Activated CD4-positive, alpha-beta T cell treated with anti-CD3 and anti-CD28 coated beads for 48 hours (primary cell): ENCODE results near the gene HEG1.
"Not testable (repeated sequence)": the region's sequence is repeated elsewhere in the genome, so short reads cannot be mapped to it uniquely, and the experiment has no call there.

Experiments used
- DNase-seq: peaks from one replicate; pipeline ENCODE4 v3.0.0-alpha.2; 2020

HEG1 gene

GRCh38 chr3:124982855-124983254 is 72.9 kb downstream of the HEG1 start:
- no peak for DNase-seq

GRCh38 chr3:124981472-124981871 is 74.3 kb downstream of the HEG1 start:
- no peak for DNase-seq

- no peak for DNase-seq
These were observed 77.2 kb downstream of the HEG1 start for GRCh38 chr3:124978627-124979026.

GRCh38 chr3:124976383-124976782 is 79.4 kb downstream of the HEG1 start:
- DNase-seq, result no peak

GRCh38 chr3:124974691-124975090 is 81.1 kb downstream of the HEG1 start:
- no peak for DNase-seq

- DNase-seq, result no peak
These were observed 82.5 kb downstream of the HEG1 start for GRCh38 chr3:124973290-124973689.

GRCh38 chr3:124972457-124972856 is 83.3 kb downstream of the HEG1 start:
- no peak for DNase-seq

GRCh38 chr3:124969963-124970722 is 85.7 kb downstream of the HEG1 start:
- no peak for DNase-seq

- no peak for DNase-seq
These were observed 86.6 kb downstream of the HEG1 start for GRCh38 chr3:124969190-124969589.

- no peak for DNase-seq
These were observed 87.8 kb downstream of the HEG1 start for GRCh38 chr3:124967964-124968363.

- DNase-seq, result no peak
These were observed 89.0 kb downstream of the HEG1 start for GRCh38 chr3:124966521-124967445.

GRCh38 chr3:124965413-124965812 is 90.4 kb downstream of the HEG1 start:
- DNase-seq, result no peak

- DNase-seq, result no peak
These were observed 91.4 kb downstream of the HEG1 start for GRCh38 chr3:124964387-124964786.

- DNase-seq, result no peak
These were observed 92.0 kb downstream of the HEG1 start for GRCh38 chr3:124963755-124964154.

GRCh38 chr3:124962403-124962940 is 93.3 kb downstream of the HEG1 start:
- DNase-seq, result no peak

GRCh38 chr3:124960698-124961097 is 95.1 kb downstream of the HEG1 start:
- DNase-seq, result no peak

- DNase-seq, result no peak
These were observed 95.7 kb downstream of the HEG1 start for GRCh38 chr3:124960105-124960504.

GRCh38 chr3:124957951-124958350 is 97.8 kb downstream of the HEG1 start:
- DNase-seq, result not testable (repeated sequence)

- no peak for DNase-seq
These were observed 103.4 kb downstream of the HEG1 start for GRCh38 chr3:124952282-124952855.

- DNase-seq, result no peak
These were observed 104.1 kb downstream of the HEG1 start for GRCh38 chr3:124951511-124952281.

- DNase-seq, result no peak
These were observed 105.8 kb downstream of the HEG1 start for GRCh38 chr3:124950026-124950425.

- DNase-seq, result no peak
These were observed 113.2 kb downstream of the HEG1 start for GRCh38 chr3:124942613-124943012.

GRCh38 chr3:124941771-124942170 is 114.0 kb downstream of the HEG1 start:
- DNase-seq, result no peak
